ENCODE results near the gene CILP.

- TF ChIP-seq CTCF (IDR thresholded peaks at IDR 0.05; ENCODE audit: insufficient read depth, low read length) (no peak), POLR2AphosphoS5 (IDR thresholded peaks at IDR 0.05; ENCODE audit: low read depth) (no peak)
Observed at GRCh38 chr15:65207280-65207840, 3.9 kb downstream of the CILP start.
